Esophagus mucosa (tissue), 1 donor: ENCODE data around the gene C11orf54. TPM values are rescaled to one million over a fixed set of nuclear protein-coding genes. Genes with fewer than 3 reads are reported as not detected.

Experiments
- ATAC-seq: fragments of 200-7000 bp; cut with Tn5 transposase; one replicate; pipeline ENCODE4 v1.9.1; 2020
- total RNA-seq: library from RNA; stranded (reverse); gene quantifications from one replicate; pipeline ENCODE4 v1.2.4, GENCODE V29; 2023
- donor health status: DM: yes; HTN: yes; CAD: no.

C11orf54 gene
- total RNA-seq: 7.7 TPM

GRCh38 chr11:93741094-93741881 is at the start of gene C11orf54, which contains the start of gene TAF1D:
Gene C11orf54 (plus strand): TSS chr11:93741672. CDS start chr11:93747394, 5,722 bp downstream.
Gene TAF1D (minus strand): TSS chr11:93741495. CDS start chr11:93739304, 2,191 bp downstream.
- peak; percentile 98 for ATAC-seq

- ATAC-seq: no peak
Measured at GRCh38 chr11:93694109-93694508, 47.4 kb upstream of the C11orf54 start.

GRCh38 chr11:93694557-93694956 is 46.9 kb upstream of the C11orf54 start:
- ATAC-seq: no peak

GRCh38 chr11:93697611-93698010 is 43.9 kb upstream of the C11orf54 start:
- ATAC-seq: no peak

- ATAC-seq: no peak
Measured at GRCh38 chr11:93700830-93701229, 40.6 kb upstream of the C11orf54 start.

- no peak for ATAC-seq
Measured at GRCh38 chr11:93704237-93704636, 37.2 kb upstream of the C11orf54 start.

- ATAC-seq: no peak
Measured at GRCh38 chr11:93710239-93710638, 31.2 kb upstream of the C11orf54 start.

- ATAC-seq: no peak
Measured at GRCh38 chr11:93712678-93713077, 28.8 kb upstream of the C11orf54 start.

GRCh38 chr11:93715797-93716396 is 25.6 kb upstream of the C11orf54 start:
- no peak for ATAC-seq

- no peak for ATAC-seq
Measured at GRCh38 chr11:93717501-93717900, 24.0 kb upstream of the C11orf54 start.

- ATAC-seq: no peak
Measured at GRCh38 chr11:93718057-93718563, 23.4 kb upstream of the C11orf54 start.

GRCh38 chr11:93719310-93719709 is 22.2 kb upstream of the C11orf54 start:
- ATAC-seq: no peak

GRCh38 chr11:93720522-93720921 is 20.9 kb upstream of the C11orf54 start:
- ATAC-seq: no peak

- ATAC-seq: no peak
Measured at GRCh38 chr11:93724089-93724488, 17.4 kb upstream of the C11orf54 start.

GRCh38 chr11:93727985-93728791 is 13.3 kb upstream of the C11orf54 start:
- no peak for ATAC-seq

- ATAC-seq: no peak
Measured at GRCh38 chr11:93728792-93729128, 12.7 kb upstream of the C11orf54 start.

- ATAC-seq: no peak
Measured at GRCh38 chr11:93729129-93729616, 12.3 kb upstream of the C11orf54 start.

- no peak for ATAC-seq
Measured at GRCh38 chr11:93730108-93731107, 11.1 kb upstream of the C11orf54 start.

- no peak for ATAC-seq
Measured at GRCh38 chr11:93732237-93732892, 9.1 kb upstream of the C11orf54 start.

GRCh38 chr11:93733474-93733873 is 8.0 kb upstream of the C11orf54 start:
- no peak for ATAC-seq
